ENCODE results near the gene SLC6A5.

Gene SLC6A5

DNA sequence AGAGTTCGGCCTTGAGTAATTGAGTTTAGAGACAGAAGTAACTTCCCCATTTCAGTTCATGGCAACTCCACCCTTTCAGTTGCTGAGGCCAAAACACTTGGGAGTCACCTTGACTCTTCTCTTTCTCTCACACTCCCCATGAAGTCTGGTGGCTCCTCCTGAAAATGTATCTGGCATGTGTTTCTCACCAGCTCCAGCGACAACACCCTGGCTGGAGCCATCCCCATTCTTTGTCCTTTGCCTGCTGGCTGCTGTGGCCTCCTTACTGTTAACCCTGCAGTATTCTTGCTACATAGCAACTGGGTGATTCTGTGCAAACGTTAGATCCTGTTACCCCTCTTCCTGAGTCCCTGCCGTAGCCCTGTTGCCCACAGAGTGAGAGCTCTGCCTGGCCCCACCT lies 23.8 kb downstream of the SLC6A5 start:
- no peaks in the 10 kb centered on the region for H3K4me1 ChIP-seq (ENCODE audit: control insufficient read depth, insufficient read depth, low read length, poor library complexity, severe bottlenecking)
- no peaks in the 10 kb centered on the region for H3K9me3 ChIP-seq (ENCODE audit: control insufficient read depth, low read length)
- 67 to 90% methylated on average over 3 of the region's 4 CpGs for WGBS, 2 experiments (ENCODE audit: insufficient coverage in 2 of 2)

DNA sequence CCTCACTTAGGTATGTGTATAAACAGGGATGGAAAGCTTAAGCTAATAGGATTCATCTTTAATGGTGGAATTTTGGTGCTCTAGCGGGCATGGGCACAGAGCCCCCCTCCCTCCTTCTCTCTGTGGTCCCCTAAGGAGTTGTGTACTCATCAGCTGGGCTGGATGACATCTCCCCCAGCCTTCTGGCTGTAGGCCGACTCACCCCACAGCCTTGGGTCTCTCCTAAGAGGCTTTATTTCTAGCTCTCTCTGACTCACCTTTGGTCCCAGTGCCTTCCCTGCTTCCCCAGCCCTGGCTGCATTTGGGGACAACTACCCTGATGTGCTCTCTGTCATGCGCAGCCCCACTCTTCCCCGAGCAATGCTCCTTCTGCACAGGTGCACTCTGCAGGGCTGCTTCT lies 26.9 kb downstream of the SLC6A5 start:
- no peaks in the 10 kb centered on the region for H3K9me3 ChIP-seq (ENCODE audit: control insufficient read depth, low read length)
- no peak overlapping the region for H3K4me3 ChIP-seq (ENCODE audit: extremely low read depth, insufficient read depth, low read length, poor library complexity, severe bottlenecking)
- H3K27ac ChIP-seq (ENCODE audit: low read depth, low read length, severe bottlenecking), result no peak overlapping the region
- no peaks in the 10 kb centered on the region for H3K36me3 ChIP-seq (ENCODE audit: control insufficient read depth, insufficient read depth, low read length)
- no peaks in the 10 kb centered on the region for H3K4me1 ChIP-seq (ENCODE audit: control insufficient read depth, insufficient read depth, low read length, poor library complexity, severe bottlenecking)
- 90 to 91% methylated on average over 3 to 4 of the region's 4 CpGs for WGBS, 2 experiments (ENCODE audit: insufficient coverage in 2 of 2)

More for the DNA sequence above, 23.8 kb downstream of the SLC6A5 start:
- Histone ChIP-seq H3K4me3 (ENCODE audit: extremely low read depth, insufficient read depth, low read length, poor library complexity, severe bottlenecking) (no peak overlapping the region), H3K36me3 (ENCODE audit: control insufficient read depth, insufficient read depth, low read length) (no peaks in the 10 kb centered on the region), H3K27ac (ENCODE audit: low read depth, low read length, severe bottlenecking) (no peak overlapping the region)

GRCh38 chr11:20627026-20627425 lies 27.6 kb downstream of the SLC6A5 start:
- Histone ChIP-seq H3K4me3 (ENCODE audit: extremely low read depth, insufficient read depth, low read length, poor library complexity, severe bottlenecking) (no peak overlapping the region), H3K4me1 (ENCODE audit: control insufficient read depth, insufficient read depth, low read length, poor library complexity, severe bottlenecking) (peaks cover 3% of the 10 kb centered on the region), H3K36me3 (ENCODE audit: control insufficient read depth, insufficient read depth, low read length) (no peaks in the 10 kb centered on the region), H3K27ac (ENCODE audit: low read depth, low read length, severe bottlenecking) (no peak overlapping the region), H3K9me3 (ENCODE audit: control insufficient read depth, low read length) (no peaks in the 10 kb centered on the region)
- WGBS, 2 experiments (ENCODE audit: insufficient coverage in 2 of 2), result 100% methylated on average over 1 of the region's 3 CpGs; no CpG with 5 or more reads in 1 of the 2 experiments

DNA sequence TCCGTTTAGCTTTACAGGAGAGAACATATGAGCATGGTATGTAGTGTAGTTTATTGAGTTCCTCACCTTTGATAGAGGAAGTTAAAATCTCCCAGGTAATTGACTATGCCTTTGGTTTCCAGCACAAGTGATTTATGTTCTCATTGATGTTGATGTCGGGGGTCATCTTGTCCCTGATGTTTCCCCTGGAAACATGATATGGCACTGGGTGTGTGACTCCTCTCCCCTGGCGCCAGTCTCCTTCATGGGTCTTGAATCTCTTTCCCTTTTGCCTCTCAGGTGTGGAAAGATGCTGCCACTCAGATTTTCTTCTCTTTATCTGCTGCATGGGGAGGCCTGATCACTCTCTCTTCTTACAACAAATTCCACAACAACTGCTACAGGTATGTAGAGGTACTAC lies 28.3 kb downstream of the SLC6A5 start:
- Histone ChIP-seq H3K9me3 (ENCODE audit: control insufficient read depth, low read length) (no peaks in the 10 kb centered on the region), H3K27ac (ENCODE audit: low read depth, low read length, severe bottlenecking) (no peak overlapping the region), H3K4me3 (ENCODE audit: extremely low read depth, insufficient read depth, low read length, poor library complexity, severe bottlenecking) (no peak overlapping the region), H3K4me1 (ENCODE audit: control insufficient read depth, insufficient read depth, low read length, poor library complexity, severe bottlenecking) (peaks cover 3% of the 10 kb centered on the region), H3K36me3 (ENCODE audit: control insufficient read depth, insufficient read depth, low read length) (no peaks in the 10 kb centered on the region)
- WGBS, 2 experiments (ENCODE audit: insufficient coverage in 2 of 2), result 94 to 97% methylated on average over 2 to 3 of the region's 3 CpGs

GRCh38 chr11:20631519-20632168 lies 32.2 kb downstream of the SLC6A5 start:
- H3K4me1 ChIP-seq (ENCODE audit: control insufficient read depth, insufficient read depth, low read length, poor library complexity, severe bottlenecking), result peaks cover 3% of the 10 kb centered on the region
- H3K27ac ChIP-seq (ENCODE audit: low read depth, low read length, severe bottlenecking), result no peak overlapping the region
- 51 to 65% methylated on average over 3 of the region's 5 CpGs for WGBS, 2 experiments (ENCODE audit: insufficient coverage in 2 of 2)
- H3K9me3 ChIP-seq (ENCODE audit: control insufficient read depth, low read length), result no peaks in the 10 kb centered on the region
- no peak overlapping the region for H3K4me3 ChIP-seq (ENCODE audit: extremely low read depth, insufficient read depth, low read length, poor library complexity, severe bottlenecking)
- no peaks in the 10 kb centered on the region for H3K36me3 ChIP-seq (ENCODE audit: control insufficient read depth, insufficient read depth, low read length)

- Histone ChIP-seq H3K4me1 (ENCODE audit: control insufficient read depth, insufficient read depth, low read length, poor library complexity, severe bottlenecking) (peaks cover 3% of the 10 kb centered on the region), H3K4me3 (ENCODE audit: extremely low read depth, insufficient read depth, low read length, poor library complexity, severe bottlenecking) (no peak overlapping the region), H3K27ac (ENCODE audit: low read depth, low read length, severe bottlenecking) (no peak overlapping the region), H3K9me3 (ENCODE audit: control insufficient read depth, low read length) (no peaks in the 10 kb centered on the region), H3K36me3 (ENCODE audit: control insufficient read depth, insufficient read depth, low read length) (no peaks in the 10 kb centered on the region)
- WGBS, 2 experiments (ENCODE audit: insufficient coverage in 2 of 2), result 100% methylated on average over 1 of the region's 1 CpG; no CpG with 5 or more reads in 1 of the 2 experiments
Observed at GRCh38 chr11:20632169-20632532, 32.7 kb downstream of the SLC6A5 start.

DNA sequence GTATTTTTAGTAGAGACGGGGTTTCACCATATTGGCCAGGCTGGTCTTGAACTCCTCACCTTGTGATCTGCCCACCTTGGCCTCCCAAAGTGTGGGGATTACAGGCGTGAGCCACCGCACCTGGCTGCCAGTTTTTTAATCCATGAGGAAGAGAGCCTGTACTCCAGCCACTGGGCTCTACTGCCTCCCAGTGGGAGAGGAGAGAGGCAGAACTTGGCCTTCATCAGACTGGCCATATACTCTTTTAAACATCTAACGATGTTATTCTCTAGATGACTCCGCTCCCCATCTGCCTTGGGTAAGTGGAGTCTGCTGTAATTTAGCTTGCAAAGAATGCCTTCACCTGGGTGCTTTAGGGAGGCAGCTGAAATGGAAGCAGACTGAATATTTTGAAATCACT lies 34.6 kb downstream of the SLC6A5 start:
- Histone ChIP-seq H3K9me3 (ENCODE audit: control insufficient read depth, low read length) (no peaks in the 10 kb centered on the region), H3K4me1 (ENCODE audit: control insufficient read depth, insufficient read depth, low read length, poor library complexity, severe bottlenecking) (peaks cover 3% of the 10 kb centered on the region), H3K36me3 (ENCODE audit: control insufficient read depth, insufficient read depth, low read length) (no peaks in the 10 kb centered on the region), H3K4me3 (ENCODE audit: extremely low read depth, insufficient read depth, low read length, poor library complexity, severe bottlenecking) (no peak overlapping the region), H3K27ac (ENCODE audit: low read depth, low read length, severe bottlenecking) (no peak overlapping the region)
- WGBS, 2 experiments (ENCODE audit: insufficient coverage in 2 of 2), result no CpG with 5 or more reads among the region's 5 CpGs

DNA sequence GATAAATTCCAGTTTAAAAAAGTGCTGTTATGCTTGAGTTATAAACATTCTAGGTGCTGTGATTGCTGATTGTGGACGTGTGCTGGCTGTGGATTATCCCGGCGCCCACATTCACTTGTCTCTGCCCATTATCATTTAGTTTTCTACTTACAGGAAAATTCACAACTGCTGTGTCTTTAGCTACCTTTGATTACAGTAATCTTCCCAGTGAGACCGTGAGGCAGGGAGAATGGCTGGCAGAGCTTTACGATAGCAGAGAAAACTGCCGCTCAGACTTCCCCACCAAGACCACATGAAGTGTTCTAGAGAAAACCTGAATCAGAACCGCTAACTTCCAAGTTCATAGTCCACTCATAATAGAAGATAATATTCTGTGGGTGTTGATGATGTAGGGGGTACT lies 35.4 kb downstream of the SLC6A5 start:
- 93% methylated on average over 2 of the region's 7 CpGs; no CpG with 5 or more reads in 1 of the 2 experiments for WGBS, 2 experiments (ENCODE audit: insufficient coverage in 2 of 2)
- no peak overlapping the region for H3K4me3 ChIP-seq (ENCODE audit: extremely low read depth, insufficient read depth, low read length, poor library complexity, severe bottlenecking)
- H3K36me3 ChIP-seq (ENCODE audit: control insufficient read depth, insufficient read depth, low read length), result no peaks in the 10 kb centered on the region
- peaks cover 3% of the 10 kb centered on the region for H3K4me1 ChIP-seq (ENCODE audit: control insufficient read depth, insufficient read depth, low read length, poor library complexity, severe bottlenecking)
- H3K9me3 ChIP-seq (ENCODE audit: control insufficient read depth, low read length), result no peaks in the 10 kb centered on the region
- H3K27ac ChIP-seq (ENCODE audit: low read depth, low read length, severe bottlenecking), result no peak overlapping the region

GRCh38 chr11:20638074-20638473 lies 38.7 kb downstream of the SLC6A5 start:
- WGBS, 2 experiments (ENCODE audit: insufficient coverage in 2 of 2), result 79 to 81% methylated on average over 4 to 5 of the region's 7 CpGs

DNA sequence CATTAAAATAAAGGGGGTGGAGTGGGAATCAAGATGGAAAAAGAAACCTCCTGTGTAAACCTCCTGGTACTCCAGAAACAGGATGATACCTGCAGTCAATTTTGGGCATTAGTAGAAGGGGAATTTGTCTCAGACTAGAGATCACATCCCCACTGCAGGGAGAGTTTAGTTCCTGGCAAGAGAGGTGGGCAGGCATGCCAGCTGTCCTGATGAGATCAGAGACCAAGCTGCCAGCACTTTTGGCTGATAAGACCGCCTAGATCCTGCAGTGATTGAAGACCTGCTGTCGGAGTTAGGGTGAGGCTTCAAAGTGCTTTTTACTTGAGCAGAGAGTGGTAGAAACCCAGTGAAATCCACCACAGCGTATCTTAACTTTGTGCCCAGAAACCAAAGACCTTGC lies 40.3 kb downstream of the SLC6A5 start:
- 50 to 90% methylated on average over 1 to 3 of the region's 3 CpGs for WGBS, 2 experiments (ENCODE audit: insufficient coverage in 2 of 2)
- H3K36me3 ChIP-seq (ENCODE audit: control insufficient read depth, insufficient read depth, low read length), result no peaks in the 10 kb centered on the region
- H3K4me1 ChIP-seq (ENCODE audit: control insufficient read depth, insufficient read depth, low read length, poor library complexity, severe bottlenecking), result no peaks in the 10 kb centered on the region
- H3K4me3 ChIP-seq (ENCODE audit: extremely low read depth, insufficient read depth, low read length, poor library complexity, severe bottlenecking), result no peak overlapping the region
- H3K9me3 ChIP-seq (ENCODE audit: control insufficient read depth, low read length), result no peaks in the 10 kb centered on the region
- no peak overlapping the region for H3K27ac ChIP-seq (ENCODE audit: low read depth, low read length, severe bottlenecking)

More at GRCh38 chr11:20638074-20638473, 38.7 kb downstream of the SLC6A5 start:
- Histone ChIP-seq H3K4me1 (ENCODE audit: control insufficient read depth, insufficient read depth, low read length, poor library complexity, severe bottlenecking) (no peaks in the 10 kb centered on the region), H3K9me3 (ENCODE audit: control insufficient read depth, low read length) (no peaks in the 10 kb centered on the region), H3K36me3 (ENCODE audit: control insufficient read depth, insufficient read depth, low read length) (no peaks in the 10 kb centered on the region), H3K4me3 (ENCODE audit: extremely low read depth, insufficient read depth, low read length, poor library complexity, severe bottlenecking) (no peak overlapping the region), H3K27ac (ENCODE audit: low read depth, low read length, severe bottlenecking) (no peak overlapping the region)

DNA sequence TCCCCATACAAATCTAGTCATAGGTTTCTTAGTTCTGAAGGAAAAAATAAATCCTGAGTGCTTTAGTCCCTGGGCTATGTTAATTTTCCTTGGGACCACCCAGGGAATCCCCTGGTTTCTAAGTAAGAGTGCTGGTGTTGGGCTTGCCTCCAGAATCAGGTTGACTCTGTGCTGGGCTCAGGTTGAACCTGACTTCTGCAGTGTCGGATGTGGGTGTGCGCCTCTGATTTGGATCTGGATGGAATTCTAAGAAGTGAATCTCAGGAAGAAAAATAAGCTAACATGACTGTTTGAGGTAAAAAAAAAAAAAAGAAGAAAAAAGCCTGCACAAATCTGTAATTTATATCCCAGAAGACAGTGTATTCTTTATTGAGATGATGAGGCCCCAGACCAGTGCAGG lies 41.0 kb downstream of the SLC6A5 start:
- WGBS, 2 experiments (ENCODE audit: insufficient coverage in 2 of 2), result 94 to 100% methylated on average over 2 of the region's 2 CpGs
- no peaks in the 10 kb centered on the region for H3K9me3 ChIP-seq (ENCODE audit: control insufficient read depth, low read length)
- no peak overlapping the region for H3K4me3 ChIP-seq (ENCODE audit: extremely low read depth, insufficient read depth, low read length, poor library complexity, severe bottlenecking)
- H3K36me3 ChIP-seq (ENCODE audit: control insufficient read depth, insufficient read depth, low read length), result no peaks in the 10 kb centered on the region
- H3K27ac ChIP-seq (ENCODE audit: low read depth, low read length, severe bottlenecking), result no peak overlapping the region
- H3K4me1 ChIP-seq (ENCODE audit: control insufficient read depth, insufficient read depth, low read length, poor library complexity, severe bottlenecking), result no peaks in the 10 kb centered on the region
